K562 (cell line): ENCODE data around the gene RPRD1B. TPM values are rescaled to one million over a fixed set of nuclear protein-coding genes. Genes with fewer than 3 reads are reported as not detected.

Experiments used
- ATAC-seq: fragments of 200-7000 bp; cut with Tn5 transposase; 3 replicates; pipeline ENCODE4 v1.9.1; 2020; ENCODE audit warnings: moderate library complexity
- BruUV-seq: library from RNA; stranded (reverse); fragments of 400-500 nt; replicated peaks from 2 replicates; lab custom pipeline; 2021; lab: Mats Ljungman, UMichigan
- CTCF ChIA-PET: fragments of 300-600 bp; formaldehyde crosslinking; extraction: SDS; loops from one replicate; lab custom pipeline; 2021; ENCODE audit warnings: low intra/inter-chr PET ratio; lab: Yijun Ruan, JAX
- POLR2A ChIA-PET: fragments of 300-600, 350-650 bp; sonication (Branson Sonifier 250); formaldehyde crosslinking; extraction: SDS; loops from one replicate; lab custom pipeline; 2021; ENCODE audit warnings: antibody characterized with exemption, inconsistent platforms; lab: Yijun Ruan, JAX
- DNase-seq, 4 experiments: peaks; one replicate each; pipeline versions ENCODE4 v3.0.0 to v3.0.0-alpha.2; 2011 to 2018; ENCODE audit warnings: low spot score in 3 of 4, mixed read lengths in 3 of 4; ENCODE audit errors: extremely low read depth in 1 of 4
- FAIRE-seq: peaks from 2 replicates; lab custom pipeline; 2011; peaks lifted over from hg19 to GRCh38; lab: Jason Lieb, UNC
- H2AFZ ChIP-seq: 2 replicates; pipeline ENCODE4 v1.6.0; 2011; ENCODE audit warnings: low read depth, low read length, control low read depth, inconsistent platforms
- H3K27ac ChIP-seq: fragments of 200-600 bp; 3 replicates; pipeline ENCODE4 v1.8.0; 2011; ENCODE audit warnings: low read depth, mild to moderate bottlenecking, control low read depth, inconsistent platforms, low read length, moderate library complexity, mixed read lengths; ENCODE audit errors: extremely low read depth
- H3K27me3 ChIP-seq, 2 experiments: fragments of 300-600 bp in 1 of 2; 2 replicates in 1 of 2; 3 replicates in 1 of 2; pipeline versions ENCODE4 v1.6.0 to v1.8.0; 2011; ENCODE audit warnings: inconsistent platforms in 2 of 2, low read length in 2 of 2, mild to moderate bottlenecking in 1 of 2, mixed read lengths in 1 of 2, moderate library complexity in 1 of 2; ENCODE audit not compliant: control insufficient read depth in 2 of 2, insufficient read depth in 2 of 2
- H3K36me3 ChIP-seq: fragments of 300-600 bp; 3 replicates; pipeline ENCODE4 v1.8.0; 2011; ENCODE audit warnings: mild to moderate bottlenecking, low read length, inconsistent platforms; ENCODE audit not compliant: control insufficient read depth, insufficient read depth
- H3K4me1 ChIP-seq, 2 experiments: fragments of 200-600 bp in 1 of 2; replicated peaks in 1 of 2; 2 replicates in 1 of 2; 3 replicates in 1 of 2; pipeline versions ENCODE4 v1.5.1 to v1.8.0; 2011; ENCODE audit warnings: inconsistent platforms in 2 of 2, low read length in 2 of 2, mild to moderate bottlenecking in 1 of 2, mixed read lengths in 1 of 2, moderate library complexity in 1 of 2; ENCODE audit not compliant: control insufficient read depth in 2 of 2, insufficient read depth in 2 of 2
- H3K4me2 ChIP-seq: 2 replicates; pipeline ENCODE4 v1.6.1; 2011; ENCODE audit warnings: low read length, control low read depth, inconsistent platforms, mixed read lengths; ENCODE audit not compliant: insufficient read depth
- H3K4me3 ChIP-seq: fragments of 200-600 bp; sonication (generic), shearing (Covaris generic); 2 replicates; pipeline ENCODE4 v1.5.1; 2016; ENCODE audit warnings: control low read depth, inconsistent platforms
- H3K79me2 ChIP-seq: fragments of 200-600 bp; 3 replicates; pipeline ENCODE4 v1.8.0; 2011; ENCODE audit warnings: low read length, inconsistent platforms; ENCODE audit not compliant: control insufficient read depth, insufficient read depth
- H3K9ac ChIP-seq, 2 experiments: 2 replicates each; pipeline versions ENCODE4 v1.6.0 to v1.6.1; 2011; ENCODE audit warnings: low read depth in 2 of 2, low read length in 2 of 2, control low read depth in 1 of 2, inconsistent platforms in 1 of 2, mild to moderate bottlenecking in 1 of 2, mixed read lengths in 1 of 2; ENCODE audit not compliant: insufficient read depth in 1 of 2
- H3K9me1 ChIP-seq: one replicate; pipeline ENCODE4 v1.6.0; 2011; ENCODE audit warnings: inconsistent platforms, mild to moderate bottlenecking, low read length, moderate library complexity; ENCODE audit not compliant: control insufficient read depth, insufficient read depth
- H3K9me3 ChIP-seq: replicated peaks from 2 replicates; pipeline ENCODE4 v1.5.1; 2011; ENCODE audit warnings: low read depth, low read length, inconsistent platforms; ENCODE audit not compliant: control insufficient read depth, insufficient read depth
- H4K20me1 ChIP-seq: replicated peaks from 2 replicates; pipeline ENCODE4 v1.6.1; 2011; ENCODE audit warnings: low read length, inconsistent platforms, mixed read lengths; ENCODE audit not compliant: control insufficient read depth, insufficient read depth
- DLX4 ChIP-seq: fragments of 250-450 bp; sonication (Bioruptor Pico); IDR thresholded peaks from 2 replicates; pipeline ENCODE4 v1.6.1; 2021; ENCODE audit warnings: mild to moderate bottlenecking
- IRF1 ChIP-seq: sonication (generic); formaldehyde crosslinking; IDR thresholded peaks from 2 replicates; pipeline ENCODE4 v1.8.0; 2022; ENCODE audit warnings: missing genetic modification reagents, mild to moderate bottlenecking, borderline replicate concordance
- PRPF4 ChIP-seq: fragments of 200-400 bp; formaldehyde crosslinking; IDR thresholded peaks from one replicate; pipeline ENCODE4 v1.6.1; 2017; ENCODE audit warnings: low read length, low read depth, mild to moderate bottlenecking; ENCODE audit not compliant: insufficient read depth, poor library complexity, severe bottlenecking
- YBX1 ChIP-seq: fragments of 450-650 bp; IDR thresholded peaks from 2 replicates; pipeline ENCODE4 v1.7.1; 2016; ENCODE audit warnings: mild to moderate bottlenecking
- ZBTB43 ChIP-seq: sonication (generic); formaldehyde crosslinking; IDR thresholded peaks from 2 replicates; pipeline ENCODE4 v1.8.0; 2023; ENCODE audit warnings: mild to moderate bottlenecking, missing genetic modification reagents
- ZC3H11A ChIP-seq: IDR thresholded peaks from 2 replicates; pipeline ENCODE4 v1.6.1; 2012; ENCODE audit warnings: low read depth, low read length, improper control_type of control experiment
- ZNF445 ChIP-seq: fragments of 250-450 bp; sonication (Bioruptor Pico); IDR thresholded peaks from 2 replicates; pipeline ENCODE4 v1.4.0; 2020; ENCODE audit warnings: low read depth, mild to moderate bottlenecking, moderate library complexity
- WGBS: fragments of 100-300 bp; shearing (Covaris generic); methylation state at CpG from one replicate; pipeline ENCODE4 v1.1.6; 2016; ENCODE audit warnings: low coverage, mixed read lengths; ENCODE audit not compliant: insufficient coverage; ENCODE audit errors: missing lambda C conversion rate; 5-methylcytosine and 5-hydroxymethylcytosine counted together
- in situ Hi-C: fragments of 300-500 bp; cut with MboI; formaldehyde crosslinking; loops from 4 replicates; pipeline ENCODE4 v1.15.0; 2018; ENCODE audit warnings: inconsistent platforms, mixed read lengths
- intact Hi-C: fragments of 100-400 bp; cut with micrococcal nuclease; formaldehyde crosslinking; loops from 2 replicates; pipeline ENCODE4 v1.14.2; 2022
- polyA plus RNA-seq, 8 experiments: library from polyadenylated mRNA; depleted of rRNA in 4 of 8; stranded (reverse) in 5 of 8; unstranded in 3 of 8; fragments of >200 nt; fragmentation: Nextera tagmentation in 2 of 8; fragmentation: Illumina TruSeq in 1 of 8; extraction: Ambion mirVana in 2 of 8; extraction: Trizol in 1 of 8; gene quantifications; 2 replicates each; pipeline versions ENCODE4 v1.2.1 to v1.2.3, GENCODE V29; 2011 to 2014; ENCODE audit warnings: inconsistent platforms in 1 of 8, missing spikeins in 1 of 8
- total RNA-seq, 7 experiments: library from RNA; depleted of rRNA in 6 of 7; stranded (reverse); fragments of >200 nt in 6 of 7; fragmentation: Illumina TruSeq in 2 of 7; extraction: Trizol in 2 of 7; gene quantifications; 2 replicates each; pipeline versions ENCODE4 v1.2.1 to v1.2.3, GENCODE V29; 2011 to 2021; ENCODE audit warnings: low replicate concordance in 1 of 7

Gene RPRD1B
- total and polyA plus RNA-seq, 9 of the 15 experiments (the other 6 are each of a cell fraction or from before 2014, with no cell fraction given) = 5.5 to 43.0 (median 24.4) TPM

GRCh38 chr20:38117635-38118034 is 84.1 kb downstream of the RPRD1B start (continued):
- TF ChIP-seq DLX4 (CRISPR knock-in tag) (no peak), ZBTB43 (CRISPR knock-in tag) (no peak)

GRCh38 chr20:38119446-38119845 is 85.9 kb downstream of the RPRD1B start:
- in situ Hi-C loops = no loop called here
- H3K4me2 ChIP-seq = no peak overlapping the region
- no peak overlapping the region for H3K4me3 ChIP-seq
- H4K20me1 ChIP-seq = no peaks in the 10 kb centered on the region
- H3K4me1 ChIP-seq = peaks cover 15 to 22% of the 10 kb centered on the region in 2 experiments
- no peak overlapping the region for H3K27ac ChIP-seq
- TF ChIP-seq IRF1 (no peak), ZNF445 (no peak), PRPF4 (no peak), ZC3H11A (no peak), YBX1 (no peak)
- no peaks in the 10 kb centered on the region for H3K27me3 ChIP-seq
- H3K9me1 ChIP-seq = no peaks in the 10 kb centered on the region
- H3K79me2 ChIP-seq = no peaks in the 10 kb centered on the region
- CTCF ChIA-PET = no interaction called here
- intact Hi-C loops = no loop called here
- BruUV-seq = no TSS peak
- POLR2A ChIA-PET = no interaction called here
- no peaks in the 10 kb centered on the region for H3K36me3 ChIP-seq
- DNase-seq (no peak), ATAC-seq (no peak), FAIRE-seq (no peak)
- H2AFZ ChIP-seq = peak overlapping the region; percentile 17; the same call in 1 of the 2 replicates
- H3K9ac ChIP-seq = no peak overlapping the region
- H3K9me3 ChIP-seq = no peaks in the 10 kb centered on the region
- 61% methylated on average over 5 of the region's 6 CpGs for WGBS
